ENCODE results near the gene PDZD7.
A peak's percentile ranks its signal among the peaks of the same experiment; 100 is the strongest.

Gene PDZD7

DNA sequence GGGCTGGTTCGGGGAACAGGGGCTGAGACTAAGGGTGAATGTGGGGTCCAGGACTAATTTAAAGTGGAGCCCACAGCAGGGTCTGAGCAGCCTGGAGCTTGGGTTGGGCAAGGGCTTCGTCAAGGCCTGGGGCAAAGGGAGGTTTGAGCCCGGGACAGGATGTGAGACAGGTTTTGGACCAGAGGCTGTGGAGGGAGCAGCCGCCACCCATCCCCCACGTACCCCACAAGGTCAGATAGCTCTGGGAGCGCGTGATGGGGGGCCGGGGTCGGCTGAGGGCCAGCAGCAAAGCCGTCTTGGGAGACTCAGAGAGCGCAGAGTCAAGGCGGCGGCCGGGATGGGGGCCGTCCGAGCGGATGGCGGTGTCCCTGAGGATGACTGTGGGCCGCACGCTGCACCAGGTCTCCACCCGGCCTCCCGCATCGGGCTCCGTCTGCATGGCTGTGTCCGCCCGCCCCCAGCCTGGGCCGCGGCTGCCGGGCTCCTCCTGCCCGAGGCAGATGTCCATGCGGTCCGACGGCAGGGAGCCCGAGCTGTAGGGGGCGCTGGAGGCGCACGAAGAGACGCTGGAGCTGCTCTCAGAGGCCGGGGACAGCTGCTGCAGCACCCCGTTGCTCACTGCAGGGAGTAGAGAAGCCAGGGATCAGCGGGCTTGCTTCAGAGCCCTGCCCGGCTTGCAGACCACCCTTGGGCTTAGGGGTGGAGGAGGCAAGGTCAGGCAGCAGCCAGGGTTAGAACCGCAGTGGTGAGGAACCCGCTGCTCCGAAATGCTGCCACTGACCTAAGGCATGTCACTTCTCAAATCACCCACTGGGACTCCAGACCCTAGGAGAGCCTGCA, 12.1 kb downstream of the PDZD7 start:
- Histone ChIP-seq H3K4me3 (ENCODE audit: low read length) (peak overlapping the region; percentile 48), H4K20me1 (ENCODE audit: control insufficient read depth, insufficient read depth, low read depth, low read length) (no peaks in the 10 kb centered on the region), H3K4me2 (ENCODE audit: low read length) (peak overlapping the region; percentile 61), H3K79me2 (ENCODE audit: control insufficient read depth, low read length) (no peaks in the 10 kb centered on the region), H3K9me2 (replicated peaks; ENCODE audit: control insufficient read depth, low read length) (no peaks in the 10 kb centered on the region), H3K36me3 (ENCODE audit: control insufficient read depth, low read length) (no peaks in the 10 kb centered on the region), H3K4me1 (ENCODE audit: control insufficient read depth, low read length) (peaks cover 19% of the 10 kb centered on the region), H3K27ac (ENCODE audit: low read depth, low read length) (no peak overlapping the region), H3F3A (ENCODE audit: control insufficient read depth, insufficient read depth) (no peaks in the 10 kb centered on the region), H3K27me3 (ENCODE audit: control insufficient read depth, low read length) (peaks cover 19% of the 10 kb centered on the region), H3K9me3 (ENCODE audit: control insufficient read depth, insufficient read depth, low read length) (no peaks in the 10 kb centered on the region)
- TF ChIP-seq EZH2phosphoT487 (IDR thresholded peaks at IDR 0.05; ENCODE audit: borderline replicate concordance, low read length): no peak
- TF ChIP-seq, protein P1, sequence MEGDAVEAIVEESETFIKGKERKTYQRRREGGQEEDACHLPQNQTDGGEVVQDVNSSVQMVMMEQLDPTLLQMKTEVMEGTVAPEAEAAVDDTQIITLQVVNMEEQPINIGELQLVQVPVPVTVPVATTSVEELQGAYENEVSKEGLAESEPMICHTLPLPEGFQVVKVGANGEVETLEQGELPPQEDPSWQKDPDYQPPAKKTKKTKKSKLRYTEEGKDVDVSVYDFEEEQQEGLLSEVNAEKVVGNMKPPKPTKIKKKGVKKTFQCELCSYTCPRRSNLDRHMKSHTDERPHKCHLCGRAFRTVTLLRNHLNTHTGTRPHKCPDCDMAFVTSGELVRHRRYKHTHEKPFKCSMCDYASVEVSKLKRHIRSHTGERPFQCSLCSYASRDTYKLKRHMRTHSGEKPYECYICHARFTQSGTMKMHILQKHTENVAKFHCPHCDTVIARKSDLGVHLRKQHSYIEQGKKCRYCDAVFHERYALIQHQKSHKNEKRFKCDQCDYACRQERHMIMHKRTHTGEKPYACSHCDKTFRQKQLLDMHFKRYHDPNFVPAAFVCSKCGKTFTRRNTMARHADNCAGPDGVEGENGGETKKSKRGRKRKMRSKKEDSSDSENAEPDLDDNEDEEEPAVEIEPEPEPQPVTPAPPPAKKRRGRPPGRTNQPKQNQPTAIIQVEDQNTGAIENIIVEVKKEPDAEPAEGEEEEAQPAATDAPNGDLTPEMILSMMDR (IDR thresholded peaks at IDR 0.05; ENCODE audit: low read depth, low read length, poor library complexity, severe bottlenecking): peak; percentile 87

GRCh38 chr10:101018118-101018599, 12.8 kb downstream of the PDZD7 start:
- H3K27me3 ChIP-seq (ENCODE audit: control insufficient read depth, low read length): peaks cover 19% of the 10 kb centered on the region
- no peaks in the 10 kb centered on the region for H4K20me1 ChIP-seq (ENCODE audit: control insufficient read depth, insufficient read depth, low read depth, low read length)
- H3K4me1 ChIP-seq (ENCODE audit: control insufficient read depth, low read length): peaks cover 23% of the 10 kb centered on the region
- H3K79me2 ChIP-seq (ENCODE audit: control insufficient read depth, low read length): no peaks in the 10 kb centered on the region
- H3K9me2 ChIP-seq (replicated peaks; ENCODE audit: control insufficient read depth, low read length): no peaks in the 10 kb centered on the region
- H3K36me3 ChIP-seq (ENCODE audit: control insufficient read depth, low read length): no peaks in the 10 kb centered on the region
- H3K4me2 ChIP-seq (ENCODE audit: low read length): peak overlapping the region; percentile 61
- H3F3A ChIP-seq (ENCODE audit: control insufficient read depth, insufficient read depth): no peaks in the 10 kb centered on the region
- H3K27ac ChIP-seq (ENCODE audit: low read depth, low read length): no peak overlapping the region
- TF ChIP-seq EZH2phosphoT487 (IDR thresholded peaks at IDR 0.05; ENCODE audit: borderline replicate concordance, low read length): no peak
- TF ChIP-seq, protein P1 (IDR thresholded peaks at IDR 0.05; ENCODE audit: low read depth, low read length, poor library complexity, severe bottlenecking): no peak
- no peaks in the 10 kb centered on the region for H3K9me3 ChIP-seq (ENCODE audit: control insufficient read depth, insufficient read depth, low read length)
- peak overlapping the region; percentile 48 for H3K4me3 ChIP-seq (ENCODE audit: low read length)

GRCh38 chr10:101016814-101017213, 14.1 kb downstream of the PDZD7 start:
- H3F3A ChIP-seq (ENCODE audit: control insufficient read depth, insufficient read depth): no peaks in the 10 kb centered on the region
- H3K4me2 ChIP-seq (ENCODE audit: low read length): no peak overlapping the region
- no peak overlapping the region for H3K27ac ChIP-seq (ENCODE audit: low read depth, low read length)
- H3K27me3 ChIP-seq (ENCODE audit: control insufficient read depth, low read length): peaks cover 19% of the 10 kb centered on the region
- H3K36me3 ChIP-seq (ENCODE audit: control insufficient read depth, low read length): no peaks in the 10 kb centered on the region
- H3K4me1 ChIP-seq (ENCODE audit: control insufficient read depth, low read length): peaks cover 31% of the 10 kb centered on the region
- no peak overlapping the region for H3K4me3 ChIP-seq (ENCODE audit: low read length)
- TF ChIP-seq EZH2phosphoT487 (IDR thresholded peaks at IDR 0.05; ENCODE audit: borderline replicate concordance, low read length): no peak
- TF ChIP-seq, protein P1 (IDR thresholded peaks at IDR 0.05; ENCODE audit: low read depth, low read length, poor library complexity, severe bottlenecking): no peak
- H4K20me1 ChIP-seq (ENCODE audit: control insufficient read depth, insufficient read depth, low read depth, low read length): no peaks in the 10 kb centered on the region
- no peaks in the 10 kb centered on the region for H3K79me2 ChIP-seq (ENCODE audit: control insufficient read depth, low read length)
- H3K9me3 ChIP-seq (ENCODE audit: control insufficient read depth, insufficient read depth, low read length): no peaks in the 10 kb centered on the region
- H3K9me2 ChIP-seq (replicated peaks; ENCODE audit: control insufficient read depth, low read length): no peaks in the 10 kb centered on the region
